Sigmoid colon (tissue), 4 donors: ENCODE results near the gene SUB1.

ENCODE experiments used
- CTCF ChIP-seq, 4 experiments: fragments of 450-650 bp in 3 of 4; fragments of 200-600 bp in 1 of 4; IDR thresholded peaks; one replicate each; pipeline ENCODE4 v1.5.1; 2016 to 2019; ENCODE audit warnings: antibody characterized with exemption in 4 of 4, mild to moderate bottlenecking in 3 of 4, moderate library complexity in 2 of 4
- EP300 ChIP-seq, 4 donors: sonication (generic); formaldehyde crosslinking; IDR thresholded peaks; one replicate each; pipeline ENCODE4 v1.6.1; 2017; ENCODE audit warnings: antibody characterized with exemption in 4 of 4
- POLR2A ChIP-seq, 2 donors: fragments of 450-650 bp; IDR thresholded peaks; one replicate each; pipeline ENCODE4 v1.6.1; 2016; ENCODE audit warnings: antibody characterized with exemption in 2 of 2, mild to moderate bottlenecking in 2 of 2, moderate library complexity in 2 of 2

- TF ChIP-seq CTCF (IDR thresholded peaks at IDR 0.05): no peak
- TF ChIP-seq EP300 (IDR thresholded peaks at IDR 0.05): no peak
- TF ChIP-seq POLR2A (IDR thresholded peaks at IDR 0.05): no peak
These were observed 1.6 kb upstream of the SUB1 start for GRCh38 chr5:32583582-32584232.
